ENCODE results near the gene CSNK1D.

CSNK1D gene

DNA sequence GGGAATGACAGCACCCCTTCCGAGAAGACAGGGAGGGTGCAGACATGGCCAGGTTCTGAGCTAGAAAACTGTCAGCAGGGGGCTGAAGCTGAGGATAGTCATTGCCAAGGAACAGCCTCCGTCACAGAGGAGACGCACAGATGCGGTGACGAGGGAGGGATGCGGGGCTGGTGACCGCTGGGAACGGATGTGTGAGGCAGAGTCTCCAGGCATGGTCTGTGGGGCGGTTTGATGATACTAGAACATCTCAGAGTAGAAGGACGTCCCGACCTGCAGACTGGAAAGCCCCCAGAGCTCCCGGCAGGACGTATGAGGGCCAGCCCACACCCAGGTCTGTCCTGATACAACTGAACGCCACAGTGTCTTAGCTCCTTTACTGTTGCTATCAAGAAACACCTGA lies 1.8 kb upstream of the CSNK1D start:
- Histone ChIP-seq H3K4me1 (ENCODE audit: control insufficient read depth in 1 of 2, insufficient read depth in 2 of 2, low read length in 2 of 2) (peaks cover 13 to 14% of the 10 kb centered on the region in 2 experiments), H2BK5ac (ENCODE audit: low read depth, low read length, poor library complexity) (no peak overlapping the region), H3K9me3 (ENCODE audit: insufficient read depth, low read depth, low read length) (peaks cover 2% of the 10 kb centered on the region), H3K36me3 (ENCODE audit: control insufficient read depth in 1 of 2, insufficient read depth in 2 of 2, low read length in 2 of 2) (peaks cover 15% of the 10 kb centered on the region in 2 experiments), H3K9ac (ENCODE audit: low read length) (no peak overlapping the region), H3K27me3 (ENCODE audit: insufficient read depth, low read length) (no peaks in the 10 kb centered on the region), H2AK5ac (ENCODE audit: low read length) (no peak overlapping the region), H3K18ac (ENCODE audit: low read length) (no peak overlapping the region), H3K4me3 (ENCODE audit: low read depth, low read length) (no peak overlapping the region), H3K23ac (ENCODE audit: low read length) (no peak overlapping the region), H2BK12ac (ENCODE audit: low read length) (no peak overlapping the region), H3K79me1 (ENCODE audit: low read length) (peaks cover 11% of the 10 kb centered on the region), H3K14ac (ENCODE audit: low read length) (no peak overlapping the region), H3K79me2 (ENCODE audit: control insufficient read depth, insufficient read depth, low read length, poor library complexity) (peaks cover 29% of the 10 kb centered on the region), H2BK120ac (ENCODE audit: insufficient read depth, low read length, poor library complexity) (no peak overlapping the region), H2AFZ (ENCODE audit: insufficient read depth, low read length, poor library complexity) (no peak overlapping the region), H3K27ac (ENCODE audit: low read depth, low read length) (no peak overlapping the region), H4K91ac (ENCODE audit: low read depth, low read length) (no peak overlapping the region), H4K8ac (ENCODE audit: low read depth, low read length) (no peak overlapping the region), H4K12ac (ENCODE audit: low read depth, low read length) (no peak overlapping the region), H3K4ac (ENCODE audit: low read depth, low read length) (no peak overlapping the region), H3K4me2 (ENCODE audit: low read length) (no peak overlapping the region)
- DNase-seq = no peak
- no CpG with 5 or more reads among the region's 14 CpGs for WGBS (ENCODE audit: extremely low coverage, insufficient coverage, insufficient read length)

DNA sequence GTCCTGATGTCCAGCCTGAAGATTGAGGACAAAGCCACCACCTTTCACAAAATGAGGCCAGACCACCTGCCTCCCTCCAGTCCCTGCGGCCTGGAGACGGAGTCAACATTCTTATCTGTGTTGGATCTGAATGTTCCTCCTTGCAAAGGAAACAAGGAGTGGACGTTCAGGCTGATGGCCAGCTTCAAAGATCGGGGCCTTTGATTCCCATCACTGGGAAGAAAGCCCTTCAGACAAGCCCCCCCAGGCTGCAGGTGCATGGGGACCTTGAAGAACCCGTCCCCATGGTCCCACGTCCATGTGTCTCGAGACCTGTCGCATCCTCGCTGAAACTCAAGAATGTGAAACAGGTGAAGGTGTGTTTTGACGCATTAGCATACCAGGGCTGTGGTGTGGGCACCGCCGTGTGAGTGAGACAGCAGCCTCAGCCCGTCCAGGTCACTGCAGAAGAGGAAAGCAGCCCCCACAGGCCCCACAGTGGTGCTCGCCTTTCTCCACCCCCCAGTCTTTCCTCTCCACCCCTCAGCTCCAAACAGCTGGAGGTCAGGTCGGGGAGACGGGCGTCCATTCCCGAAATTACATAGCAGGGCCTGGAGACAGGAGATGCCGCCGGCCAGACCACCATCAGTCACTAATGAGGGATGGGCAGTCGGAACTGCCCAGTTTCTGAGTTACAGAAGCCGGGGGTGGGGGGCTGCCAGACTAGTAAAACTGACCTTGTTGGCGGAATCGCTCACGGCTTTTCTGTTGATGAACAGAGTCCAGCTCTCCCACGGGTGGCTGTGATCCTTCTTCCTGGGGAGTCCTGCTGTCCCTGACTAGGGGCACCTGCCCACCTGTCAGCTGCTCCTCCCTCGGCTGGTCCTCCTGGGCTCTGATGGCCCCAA lies 877 bp upstream of the CSNK1D start:
- DNase-seq = peak; percentile 43 to 74
- peak overlapping the region; percentile 47 for H3K14ac ChIP-seq (ENCODE audit: low read length)
- H3K79me2 ChIP-seq (ENCODE audit: control insufficient read depth, insufficient read depth, low read length, poor library complexity) = peaks cover 38% of the 10 kb centered on the region
- H3K18ac ChIP-seq (ENCODE audit: low read length) = peak overlapping the region; percentile 25
- H3K4me1 ChIP-seq (ENCODE audit: control insufficient read depth in 1 of 2, insufficient read depth in 2 of 2, low read length in 2 of 2) = peaks cover 15% of the 10 kb centered on the region in 2 experiments
- H3K23ac ChIP-seq (ENCODE audit: low read length) = no peak overlapping the region
- peak overlapping the region; percentile 83 for H2AK5ac ChIP-seq (ENCODE audit: low read length)
- H2BK12ac ChIP-seq (ENCODE audit: low read length) = no peak overlapping the region
- H3K27me3 ChIP-seq (ENCODE audit: insufficient read depth, low read length) = no peaks in the 10 kb centered on the region
- H4K91ac ChIP-seq (ENCODE audit: low read depth, low read length) = no peak overlapping the region
- H3K4me2 ChIP-seq (ENCODE audit: low read length) = peak overlapping the region; percentile 63
- peaks cover 2% of the 10 kb centered on the region for H3K9me3 ChIP-seq (ENCODE audit: insufficient read depth, low read depth, low read length)
- no peak overlapping the region for H3K27ac ChIP-seq (ENCODE audit: low read depth, low read length)
- no peak overlapping the region for H3K9ac ChIP-seq (ENCODE audit: low read length)
- H2BK120ac ChIP-seq (ENCODE audit: insufficient read depth, low read length, poor library complexity) = no peak overlapping the region
- no peak overlapping the region for H4K12ac ChIP-seq (ENCODE audit: low read depth, low read length)
- peak overlapping the region; percentile 69 for H2AFZ ChIP-seq (ENCODE audit: insufficient read depth, low read length, poor library complexity)
- peak overlapping the region; percentile 80 for H4K8ac ChIP-seq (ENCODE audit: low read depth, low read length)
- peaks cover 23 to 24% of the 10 kb centered on the region in 2 experiments for H3K36me3 ChIP-seq (ENCODE audit: control insufficient read depth in 1 of 2, insufficient read depth in 2 of 2, low read length in 2 of 2)
- peaks cover 11% of the 10 kb centered on the region for H3K79me1 ChIP-seq (ENCODE audit: low read length)
- no peak overlapping the region for H2BK5ac ChIP-seq (ENCODE audit: low read depth, low read length, poor library complexity)
- no CpG with 5 or more reads among the region's 27 CpGs for WGBS (ENCODE audit: extremely low coverage, insufficient coverage, insufficient read length)
- H3K4ac ChIP-seq (ENCODE audit: low read depth, low read length) = no peak overlapping the region
- H3K4me3 ChIP-seq (ENCODE audit: low read depth, low read length) = peak overlapping the region; percentile 16

DNA sequence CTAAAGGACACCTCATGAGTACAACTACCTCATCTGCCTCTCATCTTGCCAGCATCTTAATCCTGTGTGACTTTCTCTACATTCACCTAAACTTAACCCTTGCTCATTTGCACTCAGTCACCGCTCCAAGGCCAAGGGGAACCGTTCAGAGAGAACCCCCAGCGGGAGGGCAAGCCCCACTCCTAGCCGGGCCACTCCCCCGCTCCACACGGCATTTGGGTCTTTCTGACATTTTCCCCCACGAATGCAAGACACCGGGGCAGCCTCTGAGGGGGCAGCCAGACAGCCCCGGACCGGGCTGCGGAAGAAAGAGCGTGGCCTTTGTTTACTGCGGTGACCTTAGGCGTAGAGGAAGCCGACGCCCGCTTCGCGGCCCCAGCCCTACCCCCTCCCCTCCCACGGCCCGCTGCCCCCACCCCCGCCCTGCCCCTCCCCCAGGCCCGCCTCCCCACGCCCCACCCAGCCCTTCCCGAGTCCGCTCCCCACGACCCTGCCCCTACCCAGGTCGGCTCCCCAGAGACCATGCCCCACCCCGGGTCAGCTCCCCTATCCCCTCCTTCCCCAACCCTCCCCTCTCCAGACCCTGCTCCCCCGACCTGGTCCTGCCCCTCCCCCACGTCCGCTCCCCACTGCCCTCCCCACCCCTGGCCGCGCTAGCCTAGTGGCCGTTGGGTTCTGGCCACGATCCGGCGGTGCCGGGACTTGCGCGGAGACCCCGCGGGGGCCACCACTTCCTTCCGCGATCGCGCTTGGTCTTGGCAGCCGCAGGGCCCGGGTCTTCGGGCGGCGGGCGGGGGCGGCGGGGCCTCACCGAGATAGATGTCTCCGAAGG lies 789 bp downstream of the CSNK1D start:
- Histone ChIP-seq H3K18ac (ENCODE audit: low read length) (peak overlapping the region; percentile 95), H3K4me2 (ENCODE audit: low read length) (peak overlapping the region; percentile 67), H2AFZ (ENCODE audit: insufficient read depth, low read length, poor library complexity) (peak overlapping the region; percentile 56), H3K4ac (ENCODE audit: low read depth, low read length) (peak overlapping the region; percentile 100), H3K23ac (ENCODE audit: low read length) (no peak overlapping the region), H2BK120ac (ENCODE audit: insufficient read depth, low read length, poor library complexity) (peak overlapping the region; percentile 65), H4K91ac (ENCODE audit: low read depth, low read length) (peak overlapping the region; percentile 99), H2AK5ac (ENCODE audit: low read length) (peak overlapping the region; percentile 92), H3K79me1 (ENCODE audit: low read length) (peaks cover 11% of the 10 kb centered on the region), H3K9ac (ENCODE audit: low read length) (peak overlapping the region; percentile 96), H3K14ac (ENCODE audit: low read length) (peak overlapping the region; percentile 89), H4K8ac (ENCODE audit: low read depth, low read length) (peak overlapping the region; percentile 97), H3K27me3 (ENCODE audit: insufficient read depth, low read length) (no peaks in the 10 kb centered on the region), H2BK12ac (ENCODE audit: low read length) (no peak overlapping the region), H3K4me3 (ENCODE audit: low read depth, low read length) (peak overlapping the region; percentile 94), H3K4me1 (ENCODE audit: control insufficient read depth in 1 of 2, insufficient read depth in 2 of 2, low read length in 2 of 2) (peaks cover 23 to 25% of the 10 kb centered on the region in 2 experiments), H3K36me3 (ENCODE audit: control insufficient read depth in 1 of 2, insufficient read depth in 2 of 2, low read length in 2 of 2) (peaks cover 28 to 39% of the 10 kb centered on the region in 2 experiments), H2BK5ac (ENCODE audit: low read depth, low read length, poor library complexity) (peak overlapping the region; percentile 100), H4K12ac (ENCODE audit: low read depth, low read length) (peak overlapping the region; percentile 91), H3K79me2 (ENCODE audit: control insufficient read depth, insufficient read depth, low read length, poor library complexity) (peaks cover 49% of the 10 kb centered on the region), H3K27ac (ENCODE audit: low read depth, low read length) (peak overlapping the region; percentile 91), H3K9me3 (ENCODE audit: insufficient read depth, low read depth, low read length) (peaks cover 2% of the 10 kb centered on the region)
- no CpG with 5 or more reads among the region's 57 CpGs for WGBS (ENCODE audit: extremely low coverage, insufficient coverage, insufficient read length)
- peak in 1 of 2 donors; percentile 38 for DNase-seq

DNA sequence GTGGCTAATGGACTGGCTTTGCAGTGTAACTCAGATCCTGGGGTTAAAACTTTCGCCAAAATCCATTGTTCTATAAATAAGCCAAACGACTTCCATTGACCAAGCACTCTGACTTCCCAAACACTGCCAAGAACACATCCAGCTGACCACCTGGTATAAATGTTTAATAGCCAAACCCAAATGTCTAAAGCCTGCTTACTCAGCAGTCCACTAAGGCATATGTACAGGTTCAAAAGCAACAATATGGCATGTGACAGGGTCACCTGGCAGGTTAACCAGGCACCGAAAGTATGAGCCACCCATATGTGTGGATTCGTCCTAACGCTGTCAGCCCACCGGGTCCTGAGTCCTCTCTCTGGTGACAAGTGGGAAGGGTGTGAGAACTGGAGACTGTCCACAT lies 2.1 kb downstream of the CSNK1D start:
- Histone ChIP-seq H3K79me1 (ENCODE audit: low read length) (peaks cover 11% of the 10 kb centered on the region), H3K9me3 (ENCODE audit: insufficient read depth, low read depth, low read length) (peaks cover 2% of the 10 kb centered on the region), H4K12ac (ENCODE audit: low read depth, low read length) (no peak overlapping the region), H3K36me3 (ENCODE audit: control insufficient read depth in 1 of 2, insufficient read depth in 2 of 2, low read length in 2 of 2) (peaks cover 31 to 45% of the 10 kb centered on the region in 2 experiments), H2AFZ (ENCODE audit: insufficient read depth, low read length, poor library complexity) (no peak overlapping the region), H2BK12ac (ENCODE audit: low read length) (no peak overlapping the region), H3K9ac (ENCODE audit: low read length) (no peak overlapping the region), H3K27me3 (ENCODE audit: insufficient read depth, low read length) (no peaks in the 10 kb centered on the region), H2BK5ac (ENCODE audit: low read depth, low read length, poor library complexity) (no peak overlapping the region), H3K14ac (ENCODE audit: low read length) (no peak overlapping the region), H3K18ac (ENCODE audit: low read length) (no peak overlapping the region), H3K4me3 (ENCODE audit: low read depth, low read length) (no peak overlapping the region), H3K4me2 (ENCODE audit: low read length) (peak overlapping the region; percentile 67), H2BK120ac (ENCODE audit: insufficient read depth, low read length, poor library complexity) (no peak overlapping the region), H2AK5ac (ENCODE audit: low read length) (no peak overlapping the region), H3K4me1 (ENCODE audit: control insufficient read depth in 1 of 2, insufficient read depth in 2 of 2, low read length in 2 of 2) (peaks cover 28 to 30% of the 10 kb centered on the region in 2 experiments), H3K23ac (ENCODE audit: low read length) (no peak overlapping the region), H3K79me2 (ENCODE audit: control insufficient read depth, insufficient read depth, low read length, poor library complexity) (peaks cover 56% of the 10 kb centered on the region), H3K4ac (ENCODE audit: low read depth, low read length) (peak overlapping the region; percentile 100), H4K91ac (ENCODE audit: low read depth, low read length) (no peak overlapping the region), H4K8ac (ENCODE audit: low read depth, low read length) (no peak overlapping the region), H3K27ac (ENCODE audit: low read depth, low read length) (no peak overlapping the region)
- no peak for DNase-seq
- no CpG with 5 or more reads among the region's 6 CpGs for WGBS (ENCODE audit: extremely low coverage, insufficient coverage, insufficient read length)
